Measurements from ENCODE around the gene RAB41.
"Not testable (repeated sequence)": the region's sequence is repeated elsewhere in the genome, so short reads cannot be mapped to it uniquely, and the experiment has no call there.

Gene RAB41

DNA sequence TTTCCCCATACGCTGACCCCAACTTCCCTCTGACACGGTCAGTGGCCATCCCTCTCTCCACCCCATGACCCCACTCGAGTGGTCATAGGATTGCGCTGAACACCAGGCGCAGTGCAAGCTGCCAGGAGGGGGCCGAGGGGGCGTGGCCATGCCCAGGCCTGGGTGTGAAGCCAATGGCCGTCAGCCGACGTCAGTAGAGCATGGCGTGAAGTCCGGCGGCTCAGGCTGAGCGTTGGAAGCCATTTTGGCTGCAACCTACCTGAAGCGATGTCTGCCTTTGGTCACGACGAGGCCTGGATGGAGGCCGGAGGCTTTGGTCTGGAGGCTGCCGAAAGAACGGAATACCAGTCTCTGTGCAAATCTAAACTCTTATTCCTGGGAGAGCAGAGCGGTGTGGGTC is at the start of gene RAB41:
Gene RAB41, plus strand, starts transcription at position 222 of the 400 bp plus-strand sequence. Its CDS starts 46 bp downstream, at position 268.
- no peak for DNase-seq (ENCODE audit: low spot score)

DNA sequence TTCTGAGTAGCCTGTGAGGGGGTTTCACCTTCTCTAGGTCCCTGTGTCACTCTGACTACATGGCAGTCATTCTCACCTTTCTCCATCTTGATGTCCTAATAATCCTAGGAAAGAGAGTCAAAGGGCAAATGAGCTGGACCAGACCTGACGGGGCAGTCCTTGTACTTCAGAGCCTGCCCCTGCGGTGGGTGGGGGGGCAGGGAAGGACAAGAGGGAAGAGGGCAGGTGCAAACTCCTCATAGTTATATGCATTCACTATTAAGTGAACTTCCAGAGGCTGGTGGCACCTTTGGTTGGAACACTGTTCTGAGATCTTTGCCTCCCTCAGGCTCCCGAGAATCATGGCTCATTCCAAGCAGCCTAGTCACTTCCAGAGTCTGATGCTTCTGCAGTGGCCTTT is 47.6 kb upstream of the RAB41 start, which contains the start of gene AWAT1:
Gene AWAT1, plus strand, starts transcription at position 301 of the 400 bp plus-strand sequence. Its CDS starts 41 bp downstream, at position 342.
- no peak for DNase-seq (ENCODE audit: low spot score)

DNA sequence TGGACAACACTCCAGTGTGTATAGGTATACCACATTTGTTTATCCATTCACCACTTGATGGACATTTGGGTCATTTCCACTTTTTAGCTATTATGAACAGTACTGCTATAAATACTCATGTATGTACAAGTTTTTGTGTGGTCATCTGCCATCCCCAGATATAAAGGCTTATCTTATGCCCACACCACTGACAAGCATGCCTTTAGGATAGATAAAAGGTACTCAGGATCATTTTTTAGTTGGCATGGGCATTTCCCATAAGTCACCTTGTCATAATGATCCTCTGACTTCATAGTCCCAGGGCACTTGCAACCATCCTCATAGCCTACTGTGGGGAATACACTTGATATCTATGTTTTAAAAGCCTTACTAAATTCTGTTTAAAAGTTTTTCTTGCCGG is 41.2 kb upstream of the RAB41 start:
- DNase-seq (ENCODE audit: low spot score): no peak

DNA sequence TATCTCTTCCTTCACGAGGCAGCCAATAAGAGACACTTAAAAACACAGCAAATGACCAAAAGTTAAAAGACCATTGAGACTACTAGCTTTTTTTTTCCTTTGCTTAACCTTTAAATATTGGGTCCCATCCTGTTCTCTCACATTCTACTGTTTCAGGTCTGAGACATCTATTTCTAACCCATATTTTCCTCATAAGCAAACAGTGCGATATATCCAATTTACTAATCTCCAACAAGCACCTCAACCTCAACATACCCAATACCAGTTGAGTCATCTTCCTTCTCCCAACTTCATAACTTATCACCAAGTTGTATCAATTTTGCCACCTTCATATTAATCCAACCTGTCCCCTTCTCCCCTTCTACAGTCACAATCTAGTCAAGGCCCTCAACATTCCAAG is 40.5 kb upstream of the RAB41 start:
- no peak for DNase-seq (ENCODE audit: low spot score)

DNA sequence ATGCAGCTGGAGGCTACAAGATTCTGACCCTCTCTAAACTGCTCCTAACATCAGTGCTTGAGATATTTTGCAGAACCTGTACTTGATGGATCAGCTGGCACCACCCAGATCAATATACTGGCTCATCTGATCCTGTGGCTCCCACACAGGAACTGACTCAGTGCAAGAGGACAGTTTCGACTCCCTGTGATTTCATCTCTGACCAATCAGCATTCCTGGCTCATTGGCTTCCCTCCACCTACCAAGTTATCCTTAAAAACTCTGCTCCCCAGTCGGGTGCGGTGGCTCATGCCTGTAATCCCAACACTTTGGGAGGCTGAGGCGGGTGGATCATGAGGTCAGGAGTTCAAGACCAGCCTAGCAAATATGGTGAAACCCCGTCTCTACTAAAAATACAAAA is 38.4 kb upstream of the RAB41 start:
- DNase-seq (ENCODE audit: low spot score): not testable (repeated sequence)

DNA sequence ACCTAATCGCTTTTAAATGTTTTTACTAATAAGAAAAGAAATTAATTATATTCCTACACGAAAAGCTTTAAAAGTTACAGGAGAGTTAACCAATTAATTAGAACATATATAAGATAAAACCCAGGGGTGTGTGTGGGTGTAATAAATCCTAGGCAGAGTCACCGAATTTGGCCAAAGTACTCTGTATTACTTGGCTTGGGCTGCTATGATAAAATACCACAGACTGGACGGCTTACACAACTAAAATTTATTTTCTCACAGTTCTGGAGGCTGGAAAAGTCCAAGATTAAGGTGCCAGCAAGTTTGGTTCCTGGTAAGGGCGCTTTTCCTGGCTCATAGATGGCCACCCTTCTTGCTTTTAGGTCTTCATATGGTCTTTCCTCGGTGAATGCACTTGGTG is 37.1 kb upstream of the RAB41 start:
- DNase-seq (ENCODE audit: low spot score): no peak

DNA sequence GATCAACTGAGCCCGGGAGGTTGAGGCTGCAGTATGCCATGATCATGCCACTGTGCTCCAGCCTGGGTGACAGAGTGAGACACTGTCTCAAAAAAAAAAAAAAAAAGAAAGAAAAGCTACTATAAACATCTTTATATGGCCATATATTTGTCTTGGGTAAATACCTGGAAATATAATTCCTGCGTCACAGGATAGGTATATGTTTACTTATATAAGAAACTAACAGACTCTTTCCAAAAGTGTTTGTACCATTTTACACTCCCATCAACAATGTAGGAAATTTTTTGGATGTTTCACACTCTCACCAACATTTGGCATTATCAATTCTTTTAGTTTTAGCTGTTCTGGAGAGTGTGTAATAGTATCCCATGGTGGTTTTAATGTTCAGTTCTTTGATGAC is 34.7 kb upstream of the RAB41 start:
- DNase-seq (ENCODE audit: low spot score): no peak

DNA sequence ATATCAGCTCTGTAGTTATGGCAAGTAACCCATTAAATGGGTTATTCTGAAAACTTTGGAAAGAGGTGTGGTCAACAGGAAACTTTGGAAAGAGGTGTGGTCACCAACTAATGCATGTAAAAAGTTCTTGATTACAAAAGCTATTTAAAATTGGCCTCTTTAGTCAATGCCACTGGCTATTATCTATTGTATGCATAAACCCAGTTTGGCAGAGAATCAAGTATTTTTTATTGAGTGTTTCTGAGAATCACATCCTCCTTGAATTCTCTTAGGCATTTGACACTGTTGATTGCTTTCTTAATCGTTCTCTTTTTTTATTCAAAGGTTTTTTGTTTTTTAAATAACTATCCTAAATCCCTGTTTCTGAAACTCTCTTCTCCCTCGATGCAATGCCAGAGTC is 29.5 kb upstream of the RAB41 start:
- no peak for DNase-seq (ENCODE audit: low spot score)

DNA sequence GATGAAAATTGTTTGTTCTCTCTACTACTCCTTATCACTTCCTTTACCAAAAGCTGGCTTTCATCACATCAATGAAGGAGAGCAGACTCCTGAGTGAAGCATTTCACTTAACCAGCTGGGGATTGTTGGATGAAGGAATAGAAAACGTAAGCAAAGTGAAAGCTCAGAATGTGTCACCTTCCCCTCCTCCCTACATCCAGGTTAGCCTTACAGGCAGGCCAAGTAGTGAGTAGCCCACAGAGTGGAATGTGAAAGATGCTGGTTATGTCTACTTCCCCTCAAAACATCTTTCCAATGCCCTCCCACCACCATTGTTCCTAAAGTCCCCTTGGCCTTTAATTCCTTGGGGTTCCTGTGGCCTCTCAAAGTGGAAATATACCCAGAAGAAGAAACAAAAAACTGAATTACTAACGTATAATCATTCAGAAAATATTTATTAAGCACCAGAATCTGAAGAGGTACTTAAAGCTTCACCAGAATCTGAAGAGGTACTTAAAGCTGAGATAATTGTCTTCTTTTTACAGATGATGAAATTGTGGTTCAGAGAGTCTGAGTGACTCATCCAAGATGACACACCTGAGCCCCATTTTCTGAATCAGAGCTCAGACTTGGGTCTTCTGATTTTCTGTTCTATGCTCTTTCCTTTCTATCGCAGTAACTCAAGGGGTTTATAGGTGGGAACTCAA is 28.5 kb upstream of the RAB41 start:
- no peak for DNase-seq (ENCODE audit: low spot score)

DNA sequence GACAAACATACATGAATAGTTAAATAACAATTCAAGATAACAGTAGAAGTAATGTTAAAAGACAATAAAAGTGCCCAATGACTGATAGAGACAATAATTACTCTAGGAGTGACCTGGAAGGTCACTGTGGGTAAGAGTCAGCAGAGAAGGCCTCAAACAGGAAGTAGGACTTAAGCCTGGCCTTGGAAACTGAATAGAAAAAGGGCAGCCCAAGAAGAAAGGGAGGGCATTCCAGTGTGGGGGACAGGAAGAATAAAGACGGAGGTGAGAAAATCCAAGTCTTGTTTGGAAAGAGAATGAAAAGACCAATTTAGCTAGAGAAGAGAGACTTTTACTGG is 27.9 kb upstream of the RAB41 start:
- no peak for DNase-seq (ENCODE audit: low spot score)

DNA sequence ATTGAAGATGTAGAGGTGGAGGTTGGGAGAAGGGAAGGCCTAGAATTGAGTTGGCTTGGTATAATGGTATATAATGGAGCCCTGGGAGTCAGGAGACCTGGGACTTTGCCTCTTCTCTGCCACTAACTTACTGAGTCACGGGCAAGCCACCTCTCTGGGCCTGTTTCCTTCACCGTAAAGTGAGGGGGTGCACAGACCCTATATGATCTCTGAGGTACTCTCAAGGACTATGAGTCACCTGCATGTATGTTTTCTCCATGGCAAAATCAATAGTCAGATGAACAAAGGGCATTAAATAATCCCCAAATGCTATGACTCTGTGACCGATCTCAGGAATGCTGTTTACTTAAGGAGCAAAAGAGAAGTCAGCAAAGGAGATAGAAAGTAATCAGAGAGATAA is 27.1 kb upstream of the RAB41 start:
- no peak for DNase-seq (ENCODE audit: low spot score)

DNA sequence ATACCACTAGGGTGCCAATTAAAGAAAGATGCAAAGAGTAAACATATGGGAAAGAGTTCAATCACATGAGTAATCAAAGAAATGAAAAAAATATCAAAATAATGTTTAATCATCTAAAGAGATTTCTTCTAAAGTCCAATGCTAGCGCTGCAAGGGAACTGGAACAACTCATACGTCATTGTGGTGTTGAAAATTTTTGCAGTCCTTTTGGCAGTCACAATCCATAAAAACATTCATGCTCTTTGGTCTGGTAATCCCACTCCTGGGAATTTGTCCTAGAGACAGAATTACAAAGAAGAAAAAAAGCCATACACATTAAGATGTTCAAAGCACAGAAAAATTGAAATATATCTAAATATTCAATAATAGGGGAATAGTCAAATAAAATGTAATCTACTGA is 26.5 kb upstream of the RAB41 start:
- no peak for DNase-seq (ENCODE audit: low spot score)

DNA sequence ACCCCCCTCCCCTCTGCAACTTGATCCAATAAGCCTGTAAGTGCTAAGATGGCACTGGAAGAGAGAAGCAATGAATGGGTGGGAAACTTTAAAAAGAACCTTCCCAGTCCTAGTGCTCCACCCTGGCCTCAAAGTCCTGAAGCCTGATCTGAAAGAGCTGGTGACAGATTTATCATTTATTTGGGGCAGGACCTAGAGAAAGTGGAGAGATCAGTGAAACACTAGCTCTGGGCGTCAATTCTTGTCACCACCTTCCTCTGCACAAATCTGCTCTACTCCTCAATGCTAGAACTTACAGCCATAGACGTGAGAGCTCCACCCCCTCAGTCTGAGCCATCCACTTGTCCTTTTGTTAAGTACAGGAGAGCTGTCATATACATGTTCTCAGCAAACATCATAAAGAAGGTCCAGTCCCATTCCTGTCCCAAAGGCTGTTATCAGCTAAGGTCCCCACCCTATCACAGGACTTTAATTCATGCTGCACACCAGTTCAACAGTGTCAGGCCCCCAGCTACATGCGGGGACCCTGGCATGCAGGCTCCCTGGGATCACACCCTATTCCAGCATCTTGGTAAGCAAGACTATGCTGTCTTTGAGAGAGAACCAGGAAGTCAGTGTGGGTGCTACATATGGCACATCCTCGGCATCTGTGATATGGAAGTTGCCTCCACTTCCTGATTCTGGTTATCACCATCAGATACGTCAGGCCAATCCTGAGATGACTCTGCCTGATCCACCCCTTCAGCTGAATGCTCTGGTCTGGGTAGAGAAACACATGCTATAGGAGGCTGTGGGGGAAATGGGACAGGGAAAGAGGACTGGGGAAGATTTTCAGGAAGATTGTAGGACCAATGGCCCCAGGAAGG is 24.3 kb upstream of the RAB41 start:
- no peak for DNase-seq (ENCODE audit: low spot score)

DNA sequence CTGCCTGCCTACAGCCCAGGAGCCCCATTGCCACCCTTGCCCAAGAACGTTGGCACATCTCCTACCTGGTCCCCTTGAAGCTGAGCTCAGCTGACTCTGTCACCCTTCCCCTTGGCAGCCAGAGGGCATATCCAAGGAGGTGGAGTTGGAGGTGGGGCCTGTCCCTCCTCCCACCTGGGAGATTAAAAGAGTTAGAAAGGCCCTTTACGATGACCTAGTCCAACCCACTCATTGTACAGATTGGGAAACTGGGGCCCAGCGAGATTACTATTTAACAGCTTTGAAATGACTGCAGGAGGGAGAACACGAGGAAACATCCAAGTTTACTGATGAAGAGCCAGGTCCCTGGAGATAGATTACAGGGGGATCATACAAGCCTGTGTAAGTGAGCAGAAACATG is 21.9 kb upstream of the RAB41 start, which contains the start of gene P2RY4:
Gene P2RY4, minus strand, starts transcription at position 101 of the 400 bp plus-strand sequence. CDS start 580 bp downstream, outside the sequence.
- DNase-seq (ENCODE audit: low spot score): no peak

DNA sequence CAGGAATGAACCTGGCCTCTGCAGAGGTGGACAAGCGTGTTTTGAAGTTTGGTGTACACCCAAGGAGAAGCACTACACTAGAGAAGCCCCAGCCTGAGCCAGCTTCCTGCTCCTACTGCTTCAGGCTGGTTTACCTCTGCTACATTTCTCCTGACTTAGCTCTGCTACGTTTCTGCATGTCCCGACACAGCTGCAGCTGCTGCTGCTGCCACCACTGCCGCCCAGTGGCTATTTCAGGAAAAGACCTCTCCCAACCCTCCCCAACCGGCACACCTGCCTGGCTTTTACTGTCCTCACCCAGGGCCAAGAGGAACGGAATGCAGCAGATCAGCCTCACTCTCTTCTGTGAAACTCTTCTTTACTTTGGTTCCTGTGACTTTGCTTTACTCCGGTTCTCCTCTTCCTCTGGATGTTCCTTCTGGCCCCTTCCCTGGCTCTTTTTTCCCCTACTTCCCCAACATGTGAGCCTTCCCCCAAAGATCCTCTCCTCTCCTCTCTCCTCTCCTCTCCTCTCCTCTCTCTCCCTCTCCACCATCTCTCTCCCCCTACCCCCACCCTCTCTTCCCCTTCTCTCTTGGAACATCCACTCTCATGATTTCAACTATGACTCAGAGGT is 18.9 kb upstream of the RAB41 start:
- peak; percentile 32 for DNase-seq (ENCODE audit: low spot score)

DNA sequence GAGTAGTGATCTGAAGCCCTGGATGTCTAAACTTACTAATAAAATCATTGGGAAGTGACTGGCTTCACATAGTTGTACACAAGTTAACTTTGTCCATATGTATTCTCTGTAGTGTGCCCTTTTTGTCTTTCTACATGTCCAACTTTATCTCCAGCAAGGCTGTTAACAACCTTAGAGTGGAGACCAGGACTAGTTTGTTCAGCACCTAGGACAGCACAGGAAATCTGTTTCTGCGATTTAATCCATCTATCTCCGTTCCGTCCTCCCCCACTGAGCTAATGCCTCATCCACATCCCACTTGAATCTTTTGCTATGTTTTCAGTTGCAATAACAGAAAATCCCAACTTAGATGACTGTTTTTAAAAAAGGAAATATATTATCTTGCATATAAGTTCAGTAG is 17.2 kb upstream of the RAB41 start:
- DNase-seq (ENCODE audit: low spot score): no peak

DNA sequence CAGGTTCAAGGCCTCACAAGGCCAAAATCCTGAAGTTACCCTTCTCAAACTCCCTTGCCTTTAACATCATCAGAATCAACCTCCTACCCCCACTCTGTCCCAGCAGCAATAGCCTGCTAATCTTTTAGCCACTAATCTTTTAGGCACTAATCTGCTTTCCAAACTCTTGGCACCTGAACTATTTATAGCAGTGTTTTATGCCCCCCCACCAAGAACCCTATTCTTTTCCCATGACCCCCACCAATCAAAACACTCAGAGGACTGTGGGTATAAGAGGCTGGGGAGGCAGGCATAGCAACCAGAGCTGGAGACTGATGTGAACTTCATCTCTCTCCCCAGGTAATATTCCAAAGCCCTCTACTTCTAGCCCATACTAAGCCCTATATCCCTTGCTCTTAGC is 13.9 kb upstream of the RAB41 start, which contains the start of gene ARR3:
Gene ARR3, plus strand, starts transcription at position 301 of the 400 bp plus-strand sequence. CDS start 1,052 bp downstream, outside the sequence.
- no peak for DNase-seq (ENCODE audit: low spot score)

DNA sequence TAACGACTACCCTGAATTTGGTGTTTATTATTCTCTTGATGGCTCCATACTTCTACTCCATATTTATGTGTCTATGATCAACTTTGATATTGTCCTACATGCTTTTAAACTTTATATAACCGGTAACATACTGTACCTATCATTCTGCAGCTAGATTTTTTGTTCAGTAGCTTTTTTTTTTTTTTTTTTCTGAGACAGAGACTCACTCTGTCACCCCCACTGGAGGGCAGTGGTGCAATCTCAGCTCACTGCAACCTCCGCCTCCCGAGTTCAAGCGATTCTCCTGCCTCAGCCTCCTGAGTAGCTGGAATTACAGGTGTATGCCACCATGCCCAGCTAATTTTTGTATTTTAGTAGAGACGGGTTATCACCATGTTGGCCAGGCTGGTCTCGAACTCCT is 7.9 kb upstream of the RAB41 start:
- DNase-seq (ENCODE audit: low spot score): not testable (repeated sequence)

DNA sequence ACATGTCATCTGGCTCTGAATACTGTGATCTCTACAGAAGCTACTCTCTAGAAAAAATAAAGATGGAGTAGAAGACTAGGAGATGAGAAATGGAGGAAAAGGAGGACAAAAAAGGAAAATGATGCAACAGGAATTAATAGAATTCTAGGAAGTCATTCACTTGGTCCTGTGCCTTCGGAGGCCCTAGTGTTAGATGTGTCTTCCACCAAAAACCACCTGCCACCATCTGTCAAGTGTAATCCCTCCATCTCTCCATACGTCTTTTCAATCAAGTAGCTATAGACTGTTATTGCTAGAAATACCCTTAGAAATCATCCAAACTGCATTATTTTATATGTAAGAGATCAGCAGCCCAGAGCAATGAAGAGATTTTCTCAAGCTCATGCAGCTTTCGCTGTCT is 2.9 kb upstream of the RAB41 start:
- DNase-seq (ENCODE audit: low spot score): no peak

DNA sequence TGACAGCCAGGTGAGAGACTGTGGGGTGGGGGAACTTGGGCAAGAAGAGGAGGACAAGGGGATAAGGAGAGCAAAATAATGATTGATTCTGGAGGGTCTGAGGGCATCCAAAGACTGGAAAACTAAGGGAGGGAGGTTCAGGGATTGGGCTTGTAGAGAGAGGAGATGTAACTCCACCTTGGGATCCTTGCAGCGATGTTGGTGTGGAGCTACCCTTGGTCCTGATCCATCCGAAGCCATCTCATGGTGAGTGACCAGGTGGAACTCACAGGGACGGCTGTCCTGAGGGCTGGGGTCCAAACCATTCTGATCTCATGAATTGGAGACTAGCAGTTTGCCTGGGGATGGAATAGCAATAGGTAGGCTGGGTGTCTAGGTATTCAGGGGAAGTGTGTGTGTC is 1.4 kb upstream of the RAB41 start:
- DNase-seq (ENCODE audit: low spot score): no peak

DNA sequence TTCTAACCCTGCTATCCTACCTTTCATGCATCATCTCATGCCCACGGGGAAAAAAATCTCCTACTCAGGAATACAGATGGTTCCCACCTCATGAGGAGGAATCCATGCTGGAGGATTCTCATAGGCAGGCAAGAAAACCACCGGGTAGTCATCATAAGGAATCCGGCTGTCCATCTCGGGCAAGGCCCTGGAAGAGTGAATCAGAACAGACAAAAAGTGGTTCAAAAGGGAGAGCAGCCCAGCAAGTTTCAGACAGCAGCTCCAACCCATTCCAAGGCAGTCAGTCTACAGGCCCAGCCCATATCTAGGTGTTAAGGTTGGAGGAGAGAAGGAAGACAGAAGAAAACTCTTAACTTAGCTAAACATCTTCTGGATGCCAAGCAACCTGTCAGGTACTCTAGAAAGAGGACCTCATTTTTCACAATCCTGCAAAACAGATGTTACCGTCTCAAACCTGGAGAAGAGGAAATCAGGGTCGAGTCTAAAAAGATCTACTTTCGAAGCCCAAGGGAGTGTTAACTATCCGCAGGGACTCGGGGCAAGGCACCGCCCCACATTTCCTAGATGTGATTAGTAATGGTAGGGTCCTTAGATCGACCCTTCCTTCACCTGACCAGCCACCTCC is 7.3 kb downstream of the RAB41 start:
- DNase-seq (ENCODE audit: low spot score): peak; percentile 12
